Stimulated activated CD4-positive, alpha-beta T cell treated with anti-CD3 and anti-CD28 coated beads, Interleukin-15, amount 100 ng/mL, for 48 hours (primary cell): ENCODE data around the gene KCNC2.

Experiments
- DNase-seq, 2 donors: peaks; one replicate each; pipeline ENCODE4 v3.0.0-alpha.2; 2020; ENCODE audit warnings: low read depth in 2 of 2

Gene KCNC2

GRCh38 chr12:75058228-75058627, 151.4 kb downstream of the KCNC2 start:
- no peak for DNase-seq

GRCh38 chr12:75048767-75049166, 160.9 kb downstream of the KCNC2 start:
- no peak for DNase-seq

GRCh38 chr12:75047885-75048525, 161.6 kb downstream of the KCNC2 start:
- no peak for DNase-seq

- DNase-seq: no peak
These were observed 167.5 kb downstream of the KCNC2 start for GRCh38 chr12:75042125-75042524.

GRCh38 chr12:75041472-75041871, 168.2 kb downstream of the KCNC2 start:
- no peak for DNase-seq

- DNase-seq: no peak
These were observed 189.5 kb downstream of the KCNC2 start for GRCh38 chr12:75020068-75020557.

GRCh38 chr12:75011120-75011519, 198.5 kb downstream of the KCNC2 start:
- DNase-seq: no peak

- no peak for DNase-seq
These were observed 202.5 kb downstream of the KCNC2 start for GRCh38 chr12:75007133-75007532.

- DNase-seq: no peak
These were observed 209.5 kb downstream of the KCNC2 start for GRCh38 chr12:75000120-75000519.

- DNase-seq: no peak
These were observed 210.2 kb downstream of the KCNC2 start for GRCh38 chr12:74999474-74999873.
